Panc1 (cell line): ENCODE data around the gene BAIAP3. TPM values are rescaled to one million over a fixed set of nuclear protein-coding genes. Genes with fewer than 3 reads are reported as not detected.

Experiments used
- ATAC-seq: fragments of 200-7000 bp; cut with Tn5 transposase; 2 replicates; pipeline ENCODE4 v1.9.1; 2020; ENCODE audit warnings: mild to moderate bottlenecking, moderate library complexity
- BruUV-seq: library from RNA; stranded (reverse); fragments of 400-500 nt; replicated peaks from 2 replicates; lab custom pipeline; 2021; lab: Mats Ljungman, UMichigan
- CTCF ChIA-PET: fragments of 300-600 bp; sonication (Branson Sonifier 250); formaldehyde crosslinking; loops from one replicate; lab custom pipeline; 2022; ENCODE audit warnings: antibody characterized with exemption; lab: Charles Lee
- POLR2A ChIA-PET: fragments of 300-600 bp; sonication (Branson Sonifier 250); formaldehyde crosslinking; loops from one replicate; lab custom pipeline; 2022; ENCODE audit warnings: antibody characterized with exemption; lab: Charles Lee
- DNase-seq: peaks from one replicate; pipeline ENCODE4 v3.0.0-alpha.2; 2010; ENCODE audit warnings: low read depth, low spot score
- H3K27ac ChIP-seq: 2 replicates; pipeline ENCODE4 v1.5.1; 2011; ENCODE audit warnings: mild to moderate bottlenecking, low read length, inconsistent platforms
- H3K27me3 ChIP-seq: fragments of 200-500 bp; sonication (Bioruptor generic); 2 replicates; pipeline ENCODE4 v1.6.0; 2014; ENCODE audit warnings: low read length, inconsistent platforms; ENCODE audit not compliant: control insufficient read depth, insufficient read depth
- H3K36me3 ChIP-seq: fragments of 200-500 bp; sonication (Bioruptor generic); 2 replicates; pipeline ENCODE4 v1.5.1; 2014; ENCODE audit warnings: inconsistent platforms, mild to moderate bottlenecking, low read length, moderate library complexity; ENCODE audit not compliant: control insufficient read depth, insufficient read depth
- H3K4me1 ChIP-seq: 2 replicates; pipeline ENCODE4 v1.5.1; 2011; ENCODE audit warnings: inconsistent platforms, mild to moderate bottlenecking, low read length, moderate library complexity; ENCODE audit not compliant: control insufficient read depth, insufficient read depth
- H3K4me3 ChIP-seq, 2 experiments: 2 replicates each; pipeline ENCODE4 v1.5.1; 2011 to 2012; ENCODE audit warnings: low read depth in 2 of 2, low read length in 2 of 2, mild to moderate bottlenecking in 2 of 2, inconsistent platforms in 1 of 2, moderate library complexity in 1 of 2
- H3K9me3 ChIP-seq: fragments of 200-500 bp; sonication (Bioruptor generic); 2 replicates; pipeline ENCODE4 v1.5.1; 2014; ENCODE audit warnings: low read depth, mild to moderate bottlenecking, inconsistent platforms, low read length, moderate library complexity; ENCODE audit not compliant: control insufficient read depth, insufficient read depth
- CTCF ChIP-seq: fragments of 450-650 bp; IDR thresholded peaks from 2 replicates; pipeline ENCODE4 v1.5.1; 2017; ENCODE audit warnings: mild to moderate bottlenecking
- POLR2AphosphoS5 ChIP-seq: IDR thresholded peaks from 2 replicates; pipeline ENCODE4 v1.6.1; 2012; ENCODE audit warnings: mild to moderate bottlenecking, low read depth, low read length, moderate library complexity
- REST ChIP-seq, 2 experiments: IDR thresholded peaks; 2 replicates each; pipeline ENCODE4 v1.6.1; 2011 to 2012; ENCODE audit warnings: low read depth in 2 of 2, control low read depth in 1 of 2, low read length in 1 of 2, mild to moderate bottlenecking in 1 of 2, moderate library complexity in 1 of 2; ENCODE audit not compliant: insufficient read depth in 1 of 2
- SIN3A ChIP-seq: IDR thresholded peaks from 2 replicates; pipeline ENCODE4 v1.6.1; 2012; ENCODE audit warnings: low read depth, mild to moderate bottlenecking, low read length, moderate library complexity, borderline replicate concordance; ENCODE audit not compliant: insufficient read depth
- TCF7L2 ChIP-seq: IDR thresholded peaks from 2 replicates; pipeline ENCODE4 v1.6.1; 2011; ENCODE audit warnings: mild to moderate bottlenecking, low read depth, low read length, inconsistent platforms
- in situ Hi-C: cut with HindIII; loops from 2 replicates; pipeline ENCODE4 v1.10.0; 2016; ENCODE audit warnings: low sequenced_read_pairs, low pct_unique_long_range_greater_than_20kb
- intact Hi-C: fragments of 100-400 bp; cut with micrococcal nuclease; formaldehyde crosslinking; loops from one replicate; pipeline ENCODE4 v1.10.0; 2022; ENCODE audit not compliant: unreplicated experiment
- total RNA-seq: library from RNA; stranded (reverse); gene quantifications from one replicate; pipeline ENCODE4 v1.2.1, GENCODE V29; 2021; ENCODE audit not compliant: unreplicated experiment

Gene BAIAP3
- total RNA-seq, 1 experiment from 2014 or later = 9.4 TPM

- POLR2A ChIA-PET = no interaction called here
- no peaks in the 10 kb centered on the region for H3K36me3 ChIP-seq
- no peaks in the 10 kb centered on the region for H3K4me1 ChIP-seq
- intact Hi-C loops = no loop called here
- H3K27ac ChIP-seq = no peak overlapping the region
- CTCF ChIA-PET = interaction anchor here (0.6 kb wide), 1 partner anchor 53 kb away, joined by 3 read pairs; no protein-coding TSS in a partner anchor
- DNase-seq = no peak
- no peak for ATAC-seq
- no peak overlapping the region for H3K4me3 ChIP-seq
- TF ChIP-seq TCF7L2 = no peak
- no peak for TF ChIP-seq REST (IDR thresholded peaks at IDR 0.05; ENCODE audit: insufficient read depth in 1 of 2, low read depth in 2 of 2, low read length in 1 of 2)
- no peak for TF ChIP-seq POLR2AphosphoS5
- TF ChIP-seq SIN3A = no peak
- no peak for TF ChIP-seq CTCF
- no peaks in the 10 kb centered on the region for H3K9me3 ChIP-seq
- in situ Hi-C loops = no loop called here
- BruUV-seq = no TSS peak
- H3K27me3 ChIP-seq = no peaks in the 10 kb centered on the region
These were observed 50.1 kb downstream of the BAIAP3 start for GRCh38 chr16:1383556-1383955.

DNA sequence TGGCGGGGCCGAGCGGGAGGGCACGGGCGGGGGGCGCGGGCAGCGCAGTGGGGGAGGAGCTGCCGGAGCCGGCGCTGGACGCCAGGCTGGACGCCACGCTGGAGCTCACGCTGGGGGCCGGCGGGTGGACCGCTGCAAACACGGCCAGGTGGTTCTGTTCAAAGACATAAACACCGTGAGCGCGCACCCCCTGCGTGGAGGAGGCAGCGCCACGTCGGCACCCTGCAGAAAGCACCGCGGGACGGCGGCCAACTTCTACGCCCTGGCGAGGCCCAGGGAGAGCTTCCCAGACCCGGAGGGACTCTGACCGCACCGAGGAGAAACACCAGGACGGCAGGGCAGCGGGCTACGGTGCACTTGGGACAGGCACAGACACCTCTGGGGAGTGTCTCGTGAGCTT, 51.8 kb downstream of the BAIAP3 start:
- no peaks in the 10 kb centered on the region for H3K9me3 ChIP-seq
- no TSS peak for BruUV-seq

More for the DNA sequence above, 51.8 kb downstream of the BAIAP3 start:
- no peak for DNase-seq
- ChIA-PET POLR2A (interaction anchor here (0.6 kb wide), 1 partner anchor 55 kb away, joined by 3 read pairs; no protein-coding TSS in a partner anchor), CTCF (no interaction called here)
- ATAC-seq = no peak
- H3K36me3 ChIP-seq = no peaks in the 10 kb centered on the region
- no peak for TF ChIP-seq SIN3A
- no peak for TF ChIP-seq POLR2AphosphoS5
- TF ChIP-seq REST (IDR thresholded peaks at IDR 0.05; ENCODE audit: insufficient read depth in 1 of 2, low read depth in 2 of 2, low read length in 1 of 2) = no peak
- TF ChIP-seq CTCF = no peak
- TF ChIP-seq TCF7L2 = no peak
- intact Hi-C loops (no loop called here), in situ Hi-C loops (no loop called here)
- H3K27me3 ChIP-seq = no peaks in the 10 kb centered on the region
- H3K27ac ChIP-seq = no peak overlapping the region
- no peak overlapping the region for H3K4me3 ChIP-seq
- H3K4me1 ChIP-seq = no peaks in the 10 kb centered on the region
